Neuronal stem cell (in vitro differentiated cells): ENCODE measurements around the gene S1PR2.

Experiments used
- DNase-seq: peaks from one replicate; pipeline ENCODE4 v3.0.0-alpha.2; 2013; ENCODE audit warnings: low spot score
- H2AFZ ChIP-seq: one replicate; pipeline ENCODE4 v1.6.1; 2013; ENCODE audit warnings: mild to moderate bottlenecking, low read length, inconsistent platforms
- H2AK5ac ChIP-seq: 2 replicates; pipeline ENCODE4 v1.6.1; 2013; ENCODE audit warnings: low read depth, mild to moderate bottlenecking, inconsistent platforms, low read length, moderate library complexity, mixed read lengths
- H2BK120ac ChIP-seq: 2 replicates; pipeline ENCODE4 v1.6.1; 2013; ENCODE audit warnings: low read depth, mild to moderate bottlenecking, inconsistent platforms, low read length, moderate library complexity, mixed read lengths
- H2BK12ac ChIP-seq: one replicate; pipeline ENCODE4 v1.6.1; 2013; ENCODE audit warnings: low read length, inconsistent platforms
- H2BK15ac ChIP-seq: 2 replicates; pipeline ENCODE4 v1.6.1; 2013; ENCODE audit warnings: mild to moderate bottlenecking, low read length, inconsistent platforms, mixed read lengths
- H2BK5ac ChIP-seq: one replicate; pipeline ENCODE4 v1.6.1; 2013; ENCODE audit warnings: inconsistent platforms, mild to moderate bottlenecking, low read length, moderate library complexity
- H3K14ac ChIP-seq: one replicate; pipeline ENCODE4 v1.6.1; 2013; ENCODE audit warnings: low read length, inconsistent platforms
- H3K18ac ChIP-seq: 2 replicates; pipeline ENCODE4 v1.6.1; 2013; ENCODE audit warnings: low read length, inconsistent platforms
- H3K23ac ChIP-seq: 2 replicates; pipeline ENCODE4 v1.6.1; 2013; ENCODE audit warnings: low read depth, mild to moderate bottlenecking, mixed read lengths, low read length, inconsistent platforms; ENCODE audit not compliant: poor library complexity
- H3K27ac ChIP-seq: replicated peaks from 3 replicates; pipeline ENCODE4 v1.5.1; 2013; ENCODE audit warnings: low read length, inconsistent platforms
- H3K27me3 ChIP-seq, 3 experiments: 2 replicates each; pipeline ENCODE4 v1.6.1; 2013; ENCODE audit warnings: low read length in 3 of 3, mild to moderate bottlenecking in 2 of 3, inconsistent platforms in 1 of 3, low read depth in 1 of 3, mixed read lengths in 1 of 3, moderate library complexity in 1 of 3; ENCODE audit not compliant: control insufficient read depth in 3 of 3, insufficient read depth in 3 of 3
- H3K36me3 ChIP-seq, 2 donors: replicated peaks in 1 of 2; 2 replicates each; pipeline ENCODE4 v1.6.1; 2013; ENCODE audit warnings: low read length in 2 of 2; ENCODE audit not compliant: control insufficient read depth in 2 of 2, insufficient read depth in 2 of 2
- H3K4ac ChIP-seq: 2 replicates; pipeline ENCODE4 v1.6.1; 2013; ENCODE audit warnings: inconsistent platforms, mild to moderate bottlenecking, low read length, moderate library complexity
- H3K4me1 ChIP-seq, 2 donors: 1 replicate in 1 of 2; 2 replicates in 1 of 2; pipeline ENCODE4 v1.6.1; 2013; ENCODE audit warnings: low read length in 2 of 2, low read depth in 1 of 2; ENCODE audit not compliant: control insufficient read depth in 2 of 2, insufficient read depth in 1 of 2
- H3K4me2 ChIP-seq: one replicate; pipeline ENCODE4 v1.6.1; 2013; ENCODE audit warnings: mild to moderate bottlenecking, low read length, inconsistent platforms; ENCODE audit not compliant: insufficient read depth, poor library complexity, severe bottlenecking
- H3K4me3 ChIP-seq, 2 donors: 2 replicates each; pipeline ENCODE4 v1.5.1; 2013; ENCODE audit warnings: low read length in 2 of 2, mild to moderate bottlenecking in 2 of 2, inconsistent platforms in 1 of 2, moderate library complexity in 1 of 2
- H3K79me1 ChIP-seq: one replicate; pipeline ENCODE4 v1.6.1; 2013; ENCODE audit warnings: low read depth, mild to moderate bottlenecking, inconsistent platforms, low read length, moderate library complexity
- H3K9ac ChIP-seq: one replicate; pipeline ENCODE4 v1.6.1; 2013; ENCODE audit warnings: mild to moderate bottlenecking, low read depth, low read length, inconsistent platforms; ENCODE audit not compliant: poor library complexity
- H3K9me3 ChIP-seq, 2 donors: replicated peaks in 1 of 2; 2 replicates each; pipeline versions ENCODE3 to v1.6.1; 2013; ENCODE audit warnings: low read length in 2 of 2, mild to moderate bottlenecking in 2 of 2, inconsistent platforms in 1 of 2, low read depth in 1 of 2, mixed read lengths in 1 of 2, moderate library complexity in 1 of 2; ENCODE audit not compliant: control insufficient read depth in 2 of 2, insufficient read depth in 1 of 2
- H4K8ac ChIP-seq: one replicate; pipeline ENCODE4 v1.6.1; 2013; ENCODE audit warnings: low read depth, mild to moderate bottlenecking, inconsistent platforms, low read length, moderate library complexity
- H4K91ac ChIP-seq: one replicate; pipeline ENCODE4 v1.6.1; 2013; ENCODE audit warnings: low read length, low read depth, mild to moderate bottlenecking, inconsistent platforms; ENCODE audit not compliant: poor library complexity
- WGBS, 2 donors: extraction: QIAGEN DNeasy Blood & Tissue Kit; methylation state at CpG; one replicate each; pipeline ENCODE4 v1.1.7; 2013; ENCODE audit warnings: missing lambda C conversion rate in 2 of 2, mixed read lengths in 1 of 2; ENCODE audit not compliant: insufficient read length in 2 of 2, insufficient replicate concordance in 1 of 2; ENCODE audit errors: extremely low coverage in 2 of 2; 5-methylcytosine and 5-hydroxymethylcytosine counted together

Gene S1PR2

DNA sequence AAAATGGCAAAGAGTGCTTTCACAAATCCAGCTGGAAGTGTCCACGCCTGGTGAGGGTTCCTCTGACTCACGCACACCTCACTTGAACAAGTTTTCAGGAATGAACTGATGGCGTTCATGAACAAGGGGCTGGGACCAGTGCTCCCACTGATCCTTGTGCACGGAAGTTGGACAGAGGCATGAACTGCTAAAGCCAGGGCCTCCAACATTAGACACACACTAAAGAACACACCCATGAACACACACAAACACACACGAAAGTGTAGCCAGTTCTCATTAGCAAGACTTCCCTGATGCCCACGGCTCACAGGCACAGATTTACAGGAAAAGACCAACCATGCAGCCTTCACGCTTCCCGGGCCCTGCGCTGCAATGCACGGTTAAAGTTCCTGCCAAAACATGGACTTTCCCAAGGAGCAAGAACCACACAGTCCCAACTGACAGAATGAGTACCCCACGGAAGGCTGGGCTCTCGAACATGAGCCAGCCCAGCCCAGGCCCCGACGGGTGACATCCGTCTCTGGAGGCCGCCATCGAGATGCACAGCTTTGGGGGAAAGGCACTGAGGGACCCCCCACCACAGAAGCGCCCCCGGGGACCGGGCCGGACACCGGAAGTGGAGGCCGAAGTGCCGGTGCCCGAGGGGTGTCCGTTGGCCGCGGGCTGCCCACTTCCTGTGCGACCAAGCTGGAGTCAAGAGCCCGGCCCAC lies 37.2 kb downstream of the S1PR2 start:
- H2AK5ac ChIP-seq, result peak overlapping the region; percentile 0
- peaks cover 4 to 37% of the 10 kb centered on the region in 2 donors for H3K36me3 ChIP-seq
- peak overlapping the region; percentile 85 to 94 for H3K4me3 ChIP-seq
- no peak overlapping the region for H2BK15ac ChIP-seq
- H3K9ac ChIP-seq, result peak overlapping the region; percentile 97
- no peak overlapping the region for H2BK120ac ChIP-seq
- no peak overlapping the region for H3K4ac ChIP-seq
- peak overlapping the region; percentile 67 for H3K14ac ChIP-seq
- peak; percentile 3 for DNase-seq
- peak overlapping the region; percentile 26 for H4K91ac ChIP-seq
- H3K4me2 ChIP-seq, result peak overlapping the region; percentile 84
- H3K4me1 ChIP-seq, result peaks cover 2 to 7% of the 10 kb centered on the region in 2 donors
- peak overlapping the region; percentile 94 for H3K18ac ChIP-seq
- H3K27ac ChIP-seq, result peak overlapping the region; percentile 81
- H4K8ac ChIP-seq, result no peak overlapping the region
- no CpG with 5 or more reads among the region's 30 CpGs for WGBS, 2 donors
- H3K23ac ChIP-seq, result peak overlapping the region; percentile 75
- H2AFZ ChIP-seq, result peak overlapping the region; percentile 99
- peak overlapping the region; percentile 95 for H2BK5ac ChIP-seq
- peaks cover 2% of the 10 kb centered on the region for H3K79me1 ChIP-seq
- H3K9me3 ChIP-seq, result no peaks in the 10 kb centered on the region
- peak overlapping the region; percentile 60 for H2BK12ac ChIP-seq
- H3K27me3 ChIP-seq, result no peaks in the 10 kb centered on the region

DNA sequence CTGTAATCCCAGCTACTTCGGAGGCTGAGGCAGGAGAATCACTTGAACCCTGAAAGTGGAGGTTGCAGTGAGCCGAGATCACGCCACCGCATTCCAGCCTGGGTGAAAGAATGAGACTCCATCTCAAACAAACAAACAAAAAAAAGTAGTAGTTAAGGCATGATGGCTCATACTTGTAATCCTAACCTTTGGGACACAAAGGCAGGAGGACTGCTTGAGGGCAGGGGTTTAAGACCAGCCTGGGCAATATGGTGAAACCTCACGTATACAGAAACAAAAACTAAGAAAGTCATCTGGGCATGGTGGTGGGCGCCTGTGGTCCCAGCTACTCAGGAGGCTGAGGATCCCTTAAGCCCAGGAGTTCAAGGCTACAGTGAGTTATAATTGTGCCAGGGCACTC lies 38.2 kb downstream of the S1PR2 start:
- no peak overlapping the region for H3K27ac ChIP-seq
- peak overlapping the region in 1 of 2 donors; percentile 85 for H3K4me3 ChIP-seq
- peaks cover 2 to 7% of the 10 kb centered on the region in 2 donors for H3K4me1 ChIP-seq
- no CpG with 5 or more reads among the region's 6 CpGs for WGBS, 2 donors
- no peak overlapping the region for H2BK5ac ChIP-seq
- H3K9me3 ChIP-seq, result no peaks in the 10 kb centered on the region
- no peak overlapping the region for H3K23ac ChIP-seq
- no peak overlapping the region for H2AFZ ChIP-seq
- H3K18ac ChIP-seq, result no peak overlapping the region
- H3K4ac ChIP-seq, result no peak overlapping the region
- no peak overlapping the region for H2BK15ac ChIP-seq
- H2AK5ac ChIP-seq, result no peak overlapping the region
- no peak overlapping the region for H3K4me2 ChIP-seq
- H2BK12ac ChIP-seq, result no peak overlapping the region
- H3K14ac ChIP-seq, result no peak overlapping the region
- no peak overlapping the region for H4K91ac ChIP-seq
- peaks cover 2% of the 10 kb centered on the region for H3K79me1 ChIP-seq
- no peak for DNase-seq
- no peaks in the 10 kb centered on the region for H3K27me3 ChIP-seq
- H4K8ac ChIP-seq, result no peak overlapping the region
- H2BK120ac ChIP-seq, result no peak overlapping the region
- H3K36me3 ChIP-seq, result peaks cover 6 to 45% of the 10 kb centered on the region in 2 donors
- no peak overlapping the region for H3K9ac ChIP-seq

DNA sequence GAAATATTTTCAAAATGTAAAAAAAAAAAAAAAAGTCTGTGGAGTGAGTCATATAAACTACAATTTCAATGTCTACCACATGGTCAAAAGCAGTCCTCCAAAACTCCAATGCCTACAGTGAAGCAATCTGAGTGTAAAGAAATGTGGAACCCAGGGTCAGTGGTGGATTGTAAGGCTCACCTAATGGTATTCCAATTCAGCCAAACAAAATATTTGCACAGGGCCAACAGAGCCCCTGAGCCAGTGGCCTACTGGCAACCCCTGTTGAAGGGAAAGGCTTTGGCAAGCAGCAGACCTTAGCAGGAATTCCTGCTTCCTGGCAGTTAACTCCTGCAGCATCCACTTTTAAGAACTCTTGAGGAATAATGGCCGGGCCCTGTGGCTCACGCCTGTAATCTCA lies 39.8 kb downstream of the S1PR2 start:
- H3K23ac ChIP-seq, result no peak overlapping the region
- no peak overlapping the region for H2BK15ac ChIP-seq
- H3K27me3 ChIP-seq, result no peaks in the 10 kb centered on the region
- no peak overlapping the region for H3K27ac ChIP-seq
- H3K18ac ChIP-seq, result no peak overlapping the region
- no CpG with 5 or more reads among the region's 2 CpGs for whole genome bisulfite sequencing, 2 donors
- DNase-seq, result no peak
- no peak overlapping the region for H3K9ac ChIP-seq
- H3K4me1 ChIP-seq, result peaks cover 2 to 7% of the 10 kb centered on the region in 2 donors
- peaks cover 10 to 61% of the 10 kb centered on the region in 2 donors for H3K36me3 ChIP-seq
- H2AK5ac ChIP-seq, result no peak overlapping the region
- no peak overlapping the region for H2BK12ac ChIP-seq
- H4K8ac ChIP-seq, result no peak overlapping the region
- H3K4me2 ChIP-seq, result no peak overlapping the region
- H2BK120ac ChIP-seq, result no peak overlapping the region
- no peak overlapping the region for H2AFZ ChIP-seq
- no peak overlapping the region for H2BK5ac ChIP-seq
- no peak overlapping the region for H3K14ac ChIP-seq
- H3K9me3 ChIP-seq, result no peaks in the 10 kb centered on the region
- H3K79me1 ChIP-seq, result peaks cover 4% of the 10 kb centered on the region
- no peak overlapping the region for H3K4ac ChIP-seq
- no peak overlapping the region for H4K91ac ChIP-seq
- no peak overlapping the region for H3K4me3 ChIP-seq

DNA sequence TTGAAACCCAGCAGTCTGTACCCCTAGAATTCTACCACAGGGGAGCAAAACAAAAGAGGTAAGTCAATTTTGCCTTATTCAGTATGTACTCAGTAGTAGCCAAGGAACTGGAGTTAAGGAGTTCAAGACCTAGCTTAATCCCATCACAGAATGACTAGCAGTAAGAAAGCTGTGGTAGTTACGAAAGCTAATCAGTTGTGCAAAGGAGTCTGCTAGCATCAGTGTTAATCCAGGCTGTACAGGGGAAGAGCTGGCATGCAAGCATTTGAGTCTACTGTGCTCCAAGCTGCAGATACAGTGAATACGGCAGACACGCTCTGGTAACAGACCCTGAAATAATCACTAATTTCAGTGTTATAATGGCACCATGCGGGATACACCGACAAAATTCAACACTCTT lies 41.1 kb downstream of the S1PR2 start:
- Histone ChIP-seq H3K4me2 (no peak overlapping the region), H3K18ac (no peak overlapping the region), H3K4me1 (peaks cover 2 to 7% of the 10 kb centered on the region in 2 donors), H3K14ac (no peak overlapping the region), H4K91ac (no peak overlapping the region), H3K9me3 (no peaks in the 10 kb centered on the region), H3K4me3 (no peak overlapping the region), H3K36me3 (peaks cover 16 to 72% of the 10 kb centered on the region in 2 donors), H2BK15ac (no peak overlapping the region), H4K8ac (no peak overlapping the region), H3K79me1 (peaks cover 4% of the 10 kb centered on the region), H3K4ac (no peak overlapping the region), H2BK5ac (no peak overlapping the region), H3K9ac (no peak overlapping the region), H3K27me3 (no peaks in the 10 kb centered on the region), H2AFZ (no peak overlapping the region), H3K27ac (no peak overlapping the region), H3K23ac (no peak overlapping the region), H2BK120ac (no peak overlapping the region), H2AK5ac (no peak overlapping the region), H2BK12ac (no peak overlapping the region)
- no peak for DNase-seq
- WGBS, 2 donors, result no CpG with 5 or more reads among the region's 5 CpGs
